ENCODE measurements around the gene BNC1. TPM values are rescaled to one million over a fixed set of nuclear protein-coding genes. Genes with fewer than 3 reads are reported as not detected.
A peak's percentile ranks its signal among the peaks of the same experiment; 100 is the strongest.

BNC1 gene
- total RNA-seq, 1 donor from 2014 or later, result 0.16 TPM

GRCh38 chr15:83303535-83303934, 19.1 kb upstream of the BNC1 start:
- DNase-seq (no peak), ATAC-seq (ENCODE audit: poor library complexity) (no peak)
- intact Hi-C loops (cut with DNase I), result no loop called here

DNA sequence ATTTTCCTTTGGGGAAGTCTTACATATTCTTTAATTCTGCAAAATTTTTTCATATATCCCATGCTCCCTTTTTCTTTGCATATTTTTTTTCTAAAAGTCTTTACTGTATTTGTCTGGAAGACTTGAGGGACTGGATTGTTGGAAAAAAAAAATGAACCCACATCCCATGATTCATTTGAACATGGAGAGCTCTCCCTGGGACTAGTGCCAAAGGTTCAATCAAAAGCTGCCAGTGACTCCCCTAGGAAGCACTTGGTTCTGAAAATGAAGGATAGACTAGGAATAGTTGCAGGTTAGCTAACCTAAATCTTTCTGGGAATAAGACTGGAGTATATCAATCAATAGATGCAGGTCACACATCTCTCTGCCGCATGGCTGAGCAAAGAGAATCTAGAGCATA, 16.4 kb upstream of the BNC1 start:
- ATAC-seq (ENCODE audit: poor library complexity) (no peak), DNase-seq (no peak)
- intact Hi-C loops (cut with DNase I), result no loop called here

- intact Hi-C loops (cut with DNase I), result no loop called here
- ATAC-seq (ENCODE audit: poor library complexity), result no peak
These were observed 15.0 kb upstream of the BNC1 start for GRCh38 chr15:83299462-83299861.

DNA sequence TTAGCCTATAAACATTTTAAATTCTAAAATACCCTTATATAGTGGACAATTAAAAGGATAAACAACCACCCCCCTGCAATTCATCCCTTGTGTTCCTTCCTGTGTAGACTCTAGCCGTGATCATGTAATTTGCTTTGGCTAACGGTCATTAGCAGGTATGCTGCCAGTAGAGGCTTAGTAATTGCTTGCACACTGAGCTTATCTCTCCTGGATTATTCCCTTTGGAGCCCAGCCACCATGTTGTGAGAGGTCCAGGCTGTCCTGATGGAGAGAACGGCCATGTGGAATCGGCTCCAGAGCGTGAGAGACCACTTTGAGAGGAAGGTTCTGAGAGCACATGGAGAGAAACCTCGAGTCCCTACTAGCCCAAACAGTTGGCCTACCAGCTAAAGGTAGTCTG, 11.0 kb upstream of the BNC1 start:
- intact Hi-C loops (cut with DNase I), result no loop called here
- no peak for DNase-seq
- no peak for ATAC-seq (ENCODE audit: poor library complexity)

More at GRCh38 chr15:83299462-83299861, 15.0 kb upstream of the BNC1 start:
- DNase-seq, result no peak

- intact Hi-C loops (cut with DNase I), result no loop called here
- DNase-seq (no peak), ATAC-seq (ENCODE audit: poor library complexity) (no peak)
These were observed 8.7 kb upstream of the BNC1 start for GRCh38 chr15:83293201-83293600.

GRCh38 chr15:83292317-83292716, 7.9 kb upstream of the BNC1 start:
- ATAC-seq (ENCODE audit: poor library complexity) (no peak), DNase-seq (no peak)
- intact Hi-C loops (cut with DNase I), result no loop called here

DNA sequence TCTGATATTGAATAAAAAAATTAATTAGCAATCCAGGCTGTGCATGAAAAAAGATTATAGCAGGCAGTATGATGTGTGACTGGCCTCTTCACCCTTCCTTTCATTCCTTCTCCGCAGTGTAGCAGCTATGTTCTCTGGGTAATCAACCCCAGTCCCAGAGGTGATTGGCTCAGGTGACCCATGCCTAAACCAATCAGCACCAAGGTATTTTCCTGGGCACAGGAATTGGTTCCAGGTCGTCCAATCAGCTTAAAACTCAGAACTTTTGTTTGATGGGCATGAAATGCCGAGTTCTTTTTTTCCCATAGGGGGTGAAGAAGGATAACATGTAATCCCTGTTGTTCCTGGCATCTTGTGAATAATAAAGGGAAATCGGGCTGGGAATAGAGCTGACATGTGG, 5.8 kb upstream of the BNC1 start:
- intact Hi-C loops (cut with DNase I), result no loop called here
- no peak for DNase-seq
- no peak for ATAC-seq (ENCODE audit: poor library complexity)

DNA sequence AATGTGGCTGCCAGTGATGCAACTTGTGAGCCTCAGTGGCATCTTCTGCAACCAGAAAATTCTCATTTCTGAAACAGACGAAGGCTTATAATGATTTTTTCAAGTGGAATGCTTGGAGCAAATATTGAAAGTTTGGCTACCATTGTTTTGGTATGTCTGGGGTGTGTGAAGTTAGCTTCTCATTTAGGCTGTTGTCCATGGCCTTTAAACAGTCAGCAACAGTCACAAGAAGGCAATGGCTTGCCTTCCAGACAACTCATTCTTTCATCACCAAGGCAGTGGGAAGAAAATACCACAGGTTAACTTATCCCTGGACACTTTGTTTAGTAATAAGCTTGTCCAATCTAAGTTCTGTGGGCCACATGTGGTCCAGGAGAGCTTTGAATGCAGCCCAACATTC, 4.7 kb upstream of the BNC1 start:
- DNase-seq, result no peak
- intact Hi-C loops (cut with DNase I), result no loop called here
- no peak for ATAC-seq (ENCODE audit: poor library complexity)

DNA sequence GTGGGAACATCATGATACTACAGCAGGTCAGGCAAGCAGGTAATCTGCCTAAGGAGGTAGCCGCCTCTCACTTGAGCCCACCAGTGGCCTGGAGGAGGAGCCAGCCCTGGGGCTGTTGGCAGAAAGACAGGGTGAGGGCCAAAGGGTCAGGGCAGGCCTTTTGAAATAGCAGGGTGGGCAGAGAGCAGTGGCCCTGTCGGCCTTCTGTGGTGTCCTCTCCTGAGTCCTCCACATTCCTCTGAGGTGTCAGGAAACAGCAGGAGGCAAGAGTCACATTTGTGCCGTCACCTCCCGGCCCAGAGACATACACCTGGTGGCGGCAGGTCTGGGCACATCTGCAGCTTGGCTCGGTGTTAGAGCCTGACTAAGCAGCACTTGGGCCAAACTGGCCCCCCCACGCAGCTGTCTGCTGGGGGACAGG, 3.9 kb upstream of the BNC1 start:
- intact Hi-C loops (cut with DNase I), result no loop called here
- ATAC-seq (ENCODE audit: poor library complexity) (no peak), DNase-seq (no peak)

DNA sequence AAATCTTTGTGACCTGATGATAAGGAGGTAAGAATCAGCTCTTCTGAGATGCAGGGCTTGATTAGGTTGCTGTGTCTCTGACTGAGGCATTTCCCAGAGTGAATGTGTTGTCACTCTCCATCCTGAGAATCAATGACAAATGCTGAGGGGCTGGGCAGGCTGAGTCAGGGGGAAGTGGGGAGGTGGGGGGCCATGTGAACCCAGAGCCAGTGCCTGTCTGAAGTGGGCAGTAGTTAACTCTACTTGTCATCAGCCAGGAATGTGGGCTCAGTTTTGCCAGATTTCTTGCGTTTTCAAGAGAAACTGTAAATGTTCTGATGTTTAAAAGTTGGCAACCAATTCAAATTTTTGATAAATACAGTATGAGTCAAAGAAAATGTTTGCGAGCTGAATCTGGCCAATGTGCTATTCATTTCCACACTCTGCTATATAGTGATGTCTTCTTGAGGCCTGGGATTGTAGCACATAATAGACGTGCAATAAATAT, 3.1 kb upstream of the BNC1 start:
- ATAC-seq (ENCODE audit: poor library complexity), result no peak
- intact Hi-C loops (cut with DNase I), result no loop called here
- no peak for DNase-seq

DNA sequence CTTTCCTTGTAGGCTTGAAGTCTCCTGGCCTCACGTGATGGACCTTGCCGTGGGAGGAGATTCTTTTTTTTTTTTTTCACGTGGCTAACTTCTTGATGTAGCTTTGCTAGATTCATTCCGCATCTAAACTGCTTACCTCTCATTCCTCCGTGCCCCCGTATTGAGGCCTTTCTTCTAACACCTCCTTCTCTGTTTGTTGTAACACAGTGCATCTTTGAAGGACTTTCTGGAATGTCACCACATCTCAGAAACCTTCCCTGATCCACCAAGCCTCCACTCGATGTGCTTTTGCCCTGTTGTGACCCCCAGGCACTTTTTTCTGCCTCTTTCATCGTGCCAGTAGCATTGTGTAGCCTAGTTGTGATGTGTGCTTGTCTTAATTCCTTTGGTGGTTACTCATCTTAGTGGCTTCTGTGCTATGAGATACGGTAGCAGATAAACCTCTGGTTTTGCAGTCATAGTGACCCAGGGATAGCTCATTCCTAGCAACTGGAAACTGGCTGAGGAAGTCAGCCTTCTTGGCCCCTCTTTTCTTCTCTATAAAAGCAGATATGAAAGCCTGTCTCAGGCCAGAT, 1.6 kb upstream of the BNC1 start:
- no peak for ATAC-seq (ENCODE audit: poor library complexity)
- intact Hi-C loops (cut with DNase I), result no loop called here
- no peak for DNase-seq

DNA sequence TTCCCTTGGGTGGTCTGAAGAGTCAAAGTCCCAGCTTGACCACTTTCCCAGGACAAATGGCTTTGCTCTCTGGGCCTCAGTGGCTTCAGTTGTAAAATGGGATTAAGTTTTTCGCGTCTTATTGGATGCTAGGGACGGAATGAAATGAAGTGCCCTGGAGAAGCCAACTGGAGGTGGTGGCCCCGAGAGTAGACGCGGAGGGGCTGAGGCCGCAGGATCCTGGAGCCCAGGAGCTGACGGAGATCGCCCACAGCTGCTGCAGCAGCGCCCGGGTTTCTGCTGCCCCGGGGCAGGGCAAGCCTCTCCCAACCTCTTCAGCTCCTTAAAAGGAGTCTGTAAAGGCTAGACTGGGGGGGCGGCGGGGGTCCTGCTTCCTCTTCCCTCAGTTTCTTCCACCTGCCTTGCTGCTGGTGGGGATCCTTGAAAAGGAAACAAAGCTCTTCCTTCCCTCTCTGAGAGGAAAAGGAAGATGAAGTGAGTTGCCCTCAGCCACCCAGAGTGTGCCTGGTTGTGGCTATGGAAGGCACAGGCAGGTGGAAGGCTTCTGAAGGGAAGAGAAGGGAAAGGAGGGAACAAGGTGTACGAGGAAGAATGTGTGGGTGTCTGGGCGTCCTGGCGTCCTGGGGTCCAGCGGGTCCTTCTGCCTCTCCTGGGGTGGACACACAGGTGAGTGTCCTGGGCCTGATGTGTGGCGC, 967 bp upstream of the BNC1 start:
- intact Hi-C loops (cut with DNase I), result no loop called here
- DNase-seq, result no peak
- no peak for ATAC-seq (ENCODE audit: poor library complexity)

GRCh38 chr15:83283813-83284558, 478 bp downstream of the BNC1 start:
- DNase-seq (no peak), ATAC-seq (ENCODE audit: poor library complexity) (peak; percentile 25)
- intact Hi-C loops (cut with DNase I), result no loop called here

DNA sequence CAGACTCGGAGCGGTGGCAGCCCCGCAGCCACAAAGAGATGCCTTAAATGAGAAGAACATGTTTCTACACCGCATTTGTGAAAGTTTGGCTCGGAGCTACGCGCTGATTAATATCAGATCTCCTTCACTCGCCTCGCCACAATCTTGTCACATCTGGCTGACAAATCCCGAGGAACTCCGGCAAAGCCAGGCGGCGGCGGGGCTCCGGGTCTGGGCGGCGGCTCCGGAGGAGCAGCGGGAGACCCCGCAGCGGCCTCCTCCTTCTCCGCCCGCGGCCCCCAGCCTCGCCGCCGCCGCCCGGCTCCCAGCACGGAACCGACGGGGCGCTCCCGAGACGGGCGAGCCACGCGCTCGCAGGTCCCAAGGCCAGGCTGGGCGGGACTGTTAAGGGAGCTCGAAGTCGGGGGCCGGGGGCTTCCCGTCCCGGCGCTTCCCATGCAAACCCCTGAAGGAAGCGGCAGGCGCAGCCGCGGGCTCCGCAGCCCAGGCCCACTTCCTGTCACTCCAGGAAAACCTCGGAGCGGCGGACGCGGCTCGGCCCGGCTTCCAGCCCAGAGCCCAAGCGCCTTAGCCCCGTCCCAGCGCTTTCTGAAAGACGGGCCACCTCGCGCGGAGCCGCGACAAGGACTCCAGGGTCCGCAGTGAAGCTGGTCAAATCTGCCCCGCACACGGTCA, 1.2 kb downstream of the BNC1 start:
- ATAC-seq (ENCODE audit: poor library complexity), result peak; percentile 59
- intact Hi-C loops (cut with DNase I), result no loop called here
- peak; percentile 47 for DNase-seq

- ATAC-seq (ENCODE audit: poor library complexity) (no peak), DNase-seq (no peak)
- intact Hi-C loops (cut with DNase I), result no loop called here
These were observed 1.7 kb downstream of the BNC1 start for GRCh38 chr15:83282776-83283137.

DNA sequence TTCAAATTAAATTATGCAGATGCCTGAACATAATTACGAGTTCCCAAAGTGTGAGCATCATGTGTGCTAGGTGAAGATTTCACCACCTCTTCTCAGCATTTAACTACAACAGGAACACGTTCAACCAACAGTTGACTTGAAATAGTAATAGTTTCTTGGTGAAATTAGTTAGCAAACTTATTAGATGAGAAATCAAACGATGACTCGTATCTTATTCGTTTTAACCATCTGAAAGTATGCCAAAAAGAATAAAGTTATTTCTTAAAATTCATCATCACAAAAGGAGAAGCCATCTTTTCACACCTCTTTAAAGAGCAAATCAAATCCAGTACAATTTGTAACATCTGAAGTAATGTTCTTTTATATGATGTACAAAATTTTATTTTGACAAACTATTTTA, 2.3 kb downstream of the BNC1 start:
- ATAC-seq (ENCODE audit: poor library complexity), result no peak
- intact Hi-C loops (cut with DNase I), result no loop called here
- DNase-seq, result no peak

DNA sequence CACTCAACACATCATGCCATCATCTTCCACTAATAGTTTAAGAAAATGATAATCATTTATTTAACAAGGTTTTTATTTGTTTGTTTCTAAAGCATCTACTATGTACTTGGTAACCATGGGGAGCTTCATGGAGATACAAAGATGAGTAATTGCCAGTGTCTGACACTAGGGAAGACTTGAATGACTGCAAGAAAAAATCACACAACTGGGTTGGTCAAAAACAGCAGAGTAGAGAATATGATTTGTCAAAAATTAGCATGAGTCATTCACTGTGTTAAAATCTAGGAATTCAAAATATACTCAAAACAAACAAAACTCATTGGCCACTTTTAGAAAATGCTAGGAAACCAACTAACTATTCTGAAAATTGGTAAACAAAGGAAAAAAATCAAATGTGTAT, 6.3 kb downstream of the BNC1 start:
- DNase-seq (no peak), ATAC-seq (ENCODE audit: poor library complexity) (no peak)
- intact Hi-C loops (cut with DNase I), result no loop called here

- no peak for ATAC-seq (ENCODE audit: poor library complexity)
- no peak for DNase-seq
- intact Hi-C loops (cut with DNase I), result no loop called here
These were observed 7.8 kb downstream of the BNC1 start for GRCh38 chr15:83276661-83277060.

DNA sequence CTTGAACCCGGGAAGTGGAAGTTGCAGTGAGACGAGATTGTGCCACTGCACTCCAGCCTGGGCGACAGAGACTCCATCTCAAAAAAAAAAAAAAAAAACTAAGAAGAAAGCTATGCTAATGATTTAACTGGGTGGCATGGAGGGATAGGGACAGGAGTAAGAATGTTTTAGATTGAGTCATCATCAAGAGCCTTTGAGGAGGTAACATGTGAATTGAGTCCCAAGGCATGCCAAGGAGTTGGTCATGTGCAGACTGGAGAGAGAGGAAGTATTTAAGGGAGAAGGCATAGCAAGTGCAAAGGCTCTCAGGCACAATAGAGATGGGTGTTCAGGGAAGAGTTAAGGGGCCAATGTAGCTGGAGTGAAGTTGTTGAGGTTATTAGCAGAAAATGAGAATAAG, 9.1 kb downstream of the BNC1 start:
- ATAC-seq (ENCODE audit: poor library complexity) (no peak), DNase-seq (no peak)
- intact Hi-C loops (cut with DNase I), result no loop called here

DNA sequence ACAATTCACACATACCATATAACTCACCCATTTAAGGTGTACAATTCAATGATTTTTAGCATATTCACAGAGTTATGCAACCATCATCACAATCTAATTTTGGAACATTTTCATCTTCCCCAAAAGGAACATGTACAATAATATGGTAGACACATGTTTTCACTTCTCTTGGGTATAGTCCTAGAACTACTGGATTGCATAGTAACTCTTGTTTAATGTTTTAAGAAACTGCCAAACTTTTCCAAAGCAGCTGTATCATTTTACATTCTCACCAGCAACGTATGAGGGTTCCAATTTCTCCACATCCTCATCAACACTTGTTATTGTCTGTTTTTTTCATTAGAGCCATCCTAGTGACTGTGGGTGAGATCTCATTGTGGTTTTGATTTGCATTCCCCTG, 14.3 kb downstream of the BNC1 start:
- ATAC-seq (ENCODE audit: poor library complexity) (no peak), DNase-seq (no peak)
- intact Hi-C loops (cut with DNase I), result no loop called here
